KMS-11 (cell line): ENCODE results near the gene PAN2.
"Not testable (repeated sequence)": the region's sequence is repeated elsewhere in the genome, so short reads cannot be mapped to it uniquely, and the experiment has no call there.

Source experiments
- H2AFZ ChIP-seq: fragments of 200-600 bp; sonication (generic); 2 replicates; pipeline ENCODE4 v1.6.1; 2016; ENCODE audit warnings: antibody characterized with exemption, mixed run types, low read depth
- H3K27ac ChIP-seq: fragments of 200-600 bp; sonication (generic); 2 replicates; pipeline ENCODE4 v1.6.1; 2016; ENCODE audit warnings: mild to moderate bottlenecking, mixed run types
- H3K27me3 ChIP-seq: fragments of 200-600 bp; sonication (generic); 2 replicates; pipeline ENCODE4 v1.6.1; 2017; ENCODE audit warnings: mild to moderate bottlenecking, low read depth, mixed run types, moderate library complexity; ENCODE audit not compliant: insufficient read depth
- H3K36me3 ChIP-seq: fragments of 200-600 bp; sonication (generic); 2 replicates; pipeline ENCODE4 v1.6.1; 2017; ENCODE audit warnings: mild to moderate bottlenecking, mixed run types; ENCODE audit not compliant: insufficient read depth
- H3K4me1 ChIP-seq: fragments of 200-600 bp; sonication (generic); 2 replicates; pipeline ENCODE4 v1.6.1; 2016; ENCODE audit warnings: mild to moderate bottlenecking, low read depth, mixed run types; ENCODE audit not compliant: poor library complexity, severe bottlenecking
- H3K4me2 ChIP-seq: fragments of 200-600 bp; sonication (generic); 2 replicates; pipeline ENCODE4 v1.7.0; 2016; ENCODE audit warnings: mild to moderate bottlenecking, mixed run types
- H3K4me3 ChIP-seq: fragments of 200-600 bp; sonication (generic); IDR thresholded peaks from 2 replicates; pipeline ENCODE4 v1.6.1; 2017; ENCODE audit warnings: low read depth, low read length, mixed read lengths; ENCODE audit not compliant: insufficient read depth
- H3K79me2 ChIP-seq: fragments of 200-600 bp; sonication (generic); 2 replicates; pipeline ENCODE4 v1.6.1; 2016; ENCODE audit warnings: low read depth, mixed run types; ENCODE audit not compliant: insufficient read depth
- H3K9ac ChIP-seq: fragments of 200-600 bp; sonication (generic); 2 replicates; pipeline ENCODE4 v1.6.1; 2016; ENCODE audit warnings: mild to moderate bottlenecking, mixed run types
- H4K20me1 ChIP-seq: fragments of 200-600 bp; sonication (generic); 2 replicates; pipeline ENCODE4 v1.6.1; 2016; ENCODE audit warnings: mild to moderate bottlenecking, mixed run types; ENCODE audit not compliant: insufficient read depth
- TF ChIP-seq, protein P1 (sequence below): fragments of 200-600 bp; sonication (generic); conservative IDR thresholded peaks from 2 replicates; pipeline ENCODE4 v1.6.1; 2017; ENCODE audit warnings: low read depth, mild to moderate bottlenecking, antibody characterized with exemption, low read length, moderate library complexity, mixed read lengths

PAN2 gene

DNA sequence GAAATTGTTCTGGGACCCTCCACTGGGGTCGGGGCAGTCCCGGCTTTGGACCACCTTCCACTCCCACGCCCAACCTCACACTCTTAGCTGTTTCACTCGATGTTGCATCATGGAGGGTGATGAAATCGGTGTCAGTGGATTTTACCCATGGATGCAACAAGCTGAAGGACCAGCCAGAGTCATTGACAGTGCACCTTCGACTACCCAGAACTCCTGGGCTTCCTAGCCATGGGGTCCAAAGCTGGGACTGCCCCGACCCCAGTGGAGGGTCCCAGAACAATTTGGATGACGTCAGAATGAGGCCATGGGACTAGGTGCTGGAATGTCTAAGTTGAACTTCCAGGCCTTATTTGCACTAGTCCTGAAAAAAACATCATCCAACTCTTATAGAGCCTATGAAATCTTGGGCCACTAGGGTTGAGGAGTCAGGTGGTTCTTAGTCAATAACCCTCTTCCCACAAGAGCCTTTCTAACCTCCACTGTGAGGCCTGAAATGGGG, 4.0 kb upstream of the PAN2 start:
- H3K9ac ChIP-seq, result peak overlapping the region; percentile 9; the same call in 1 of the 2 replicates
- no peak overlapping the region for H3K4me3 ChIP-seq
- peak overlapping the region; percentile 40 for H2AFZ ChIP-seq
- 0 out of 2 replicates have a peak, but pooled peaks cover 3% of the 10 kb centered on the region for H3K79me2 ChIP-seq
- TF ChIP-seq, protein P1, sequence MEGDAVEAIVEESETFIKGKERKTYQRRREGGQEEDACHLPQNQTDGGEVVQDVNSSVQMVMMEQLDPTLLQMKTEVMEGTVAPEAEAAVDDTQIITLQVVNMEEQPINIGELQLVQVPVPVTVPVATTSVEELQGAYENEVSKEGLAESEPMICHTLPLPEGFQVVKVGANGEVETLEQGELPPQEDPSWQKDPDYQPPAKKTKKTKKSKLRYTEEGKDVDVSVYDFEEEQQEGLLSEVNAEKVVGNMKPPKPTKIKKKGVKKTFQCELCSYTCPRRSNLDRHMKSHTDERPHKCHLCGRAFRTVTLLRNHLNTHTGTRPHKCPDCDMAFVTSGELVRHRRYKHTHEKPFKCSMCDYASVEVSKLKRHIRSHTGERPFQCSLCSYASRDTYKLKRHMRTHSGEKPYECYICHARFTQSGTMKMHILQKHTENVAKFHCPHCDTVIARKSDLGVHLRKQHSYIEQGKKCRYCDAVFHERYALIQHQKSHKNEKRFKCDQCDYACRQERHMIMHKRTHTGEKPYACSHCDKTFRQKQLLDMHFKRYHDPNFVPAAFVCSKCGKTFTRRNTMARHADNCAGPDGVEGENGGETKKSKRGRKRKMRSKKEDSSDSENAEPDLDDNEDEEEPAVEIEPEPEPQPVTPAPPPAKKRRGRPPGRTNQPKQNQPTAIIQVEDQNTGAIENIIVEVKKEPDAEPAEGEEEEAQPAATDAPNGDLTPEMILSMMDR, result 0 out of 2 replicates have a peak, but pooled peaks have one; percentile 16
- peak overlapping the region; percentile 88 for H3K4me2 ChIP-seq
- H3K27ac ChIP-seq, result peak overlapping the region; percentile 76
- peaks cover 67% of the 10 kb centered on the region for H3K4me1 ChIP-seq
- H3K27me3 ChIP-seq, result no peaks in the 10 kb centered on the region
- no peaks in the 10 kb centered on the region for H4K20me1 ChIP-seq
- no peaks in the 10 kb centered on the region for H3K36me3 ChIP-seq

DNA sequence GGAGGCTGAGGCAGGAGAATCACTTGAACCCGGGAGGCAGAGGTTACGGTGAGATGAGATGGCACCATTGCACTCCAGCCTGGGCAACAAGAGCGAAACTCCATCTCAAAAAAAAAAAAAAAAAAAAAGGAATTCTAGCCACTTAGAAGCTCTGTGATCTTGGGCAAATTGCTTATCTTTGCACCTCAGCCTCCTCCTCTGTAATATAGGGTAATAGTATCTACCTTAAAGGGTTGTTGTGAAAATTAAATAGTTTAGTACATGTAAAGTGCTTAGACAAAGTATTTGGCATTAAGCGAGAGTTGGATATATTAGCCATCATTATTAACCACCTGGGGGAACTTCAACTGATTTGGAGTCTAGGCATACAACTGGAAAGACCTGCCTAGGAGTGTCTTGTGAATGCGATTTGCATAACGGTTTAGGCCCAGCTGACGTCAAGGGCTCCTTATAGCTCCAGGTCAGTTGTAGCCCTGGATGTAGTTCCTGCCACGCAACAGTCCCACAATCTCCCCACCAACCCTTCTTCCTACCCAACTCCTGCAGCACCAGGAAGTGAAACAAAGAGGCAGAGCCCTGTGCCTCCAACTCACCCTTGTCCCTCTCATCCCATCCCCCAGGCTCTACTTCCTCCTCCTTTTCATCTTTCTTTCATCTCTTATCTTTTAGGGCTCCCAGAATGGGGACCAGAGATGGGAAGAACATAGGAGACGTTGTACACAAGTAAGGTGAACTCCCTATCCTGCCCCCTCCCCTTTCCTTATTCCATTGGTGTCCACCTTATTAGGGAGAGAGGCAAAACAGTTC, 2.8 kb upstream of the PAN2 start:
- no peak overlapping the region for H3K27ac ChIP-seq
- no peak overlapping the region for H3K4me3 ChIP-seq
- peak overlapping the region; percentile 2; the same call in 1 of the 2 replicates for H3K4me2 ChIP-seq
- H2AFZ ChIP-seq, result no peak overlapping the region
- H3K36me3 ChIP-seq, result no peaks in the 10 kb centered on the region
- TF ChIP-seq, protein P1, result no peak
- 0 out of 2 replicates have a peak, but pooled peaks cover 5% of the 10 kb centered on the region for H3K79me2 ChIP-seq
- peaks cover 71% of the 10 kb centered on the region for H3K4me1 ChIP-seq
- H3K27me3 ChIP-seq, result no peaks in the 10 kb centered on the region
- H3K9ac ChIP-seq, result no peak overlapping the region
- H4K20me1 ChIP-seq, result no peaks in the 10 kb centered on the region

DNA sequence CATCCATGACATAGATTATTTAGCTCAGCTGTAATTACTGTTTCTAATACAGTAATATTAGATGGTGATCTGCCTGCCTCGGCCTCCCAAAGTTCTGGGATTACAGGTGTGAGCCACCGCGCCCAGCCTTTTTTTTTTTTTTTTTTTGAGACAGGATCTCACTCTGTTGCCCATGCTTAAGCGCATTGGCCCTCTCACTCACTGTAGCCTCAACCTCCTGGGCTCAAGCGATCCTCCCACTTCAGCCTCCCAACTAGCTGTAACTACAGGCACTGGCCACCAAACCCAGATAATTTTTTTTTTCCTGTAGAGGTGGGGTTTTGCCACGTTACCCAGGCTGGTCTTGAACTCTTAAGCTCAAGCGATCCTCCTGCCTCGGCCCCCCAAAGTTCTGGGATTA, 1.7 kb upstream of the PAN2 start:
- not testable (repeated sequence) for H3K27ac ChIP-seq, H3K27me3 ChIP-seq, H2AFZ ChIP-seq, H4K20me1 ChIP-seq, H3K4me3 ChIP-seq, H3K4me2 ChIP-seq, H3K36me3 ChIP-seq, H3K9ac ChIP-seq, H3K79me2 ChIP-seq
- H3K4me1 ChIP-seq, result peaks cover 65% of the 10 kb centered on the region

DNA sequence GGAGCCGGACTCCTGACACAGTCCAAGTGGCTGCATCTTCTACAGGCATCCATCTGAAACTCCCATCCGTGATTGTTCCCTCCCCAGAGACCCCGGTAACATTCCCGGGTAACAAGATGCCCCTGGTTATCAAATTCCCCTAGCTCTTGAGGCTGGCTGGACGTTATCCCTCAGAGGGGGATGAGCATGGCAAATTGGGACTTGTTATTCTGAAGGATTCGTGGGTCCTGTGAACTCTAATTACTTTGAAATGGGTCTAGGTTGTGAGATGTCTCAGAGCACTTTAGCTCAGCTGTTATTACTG, 642 bp upstream of the PAN2 start:
- Histone ChIP-seq H4K20me1 (no peaks in the 10 kb centered on the region), H3K4me2 (peak overlapping the region; percentile 72), H3K27me3 (no peaks in the 10 kb centered on the region), H3K4me1 (peaks cover 54% of the 10 kb centered on the region), H2AFZ (peak overlapping the region; percentile 90), H3K79me2 (0 out of 2 replicates have a peak, but pooled peaks cover 5% of the 10 kb centered on the region), H3K4me3 (peak overlapping the region; percentile 54), H3K9ac (peak overlapping the region; percentile 79), H3K27ac (peak overlapping the region; percentile 78), H3K36me3 (no peaks in the 10 kb centered on the region)
- TF ChIP-seq, protein P1, result peak; percentile 20; the same call in 1 of the 2 replicates

DNA sequence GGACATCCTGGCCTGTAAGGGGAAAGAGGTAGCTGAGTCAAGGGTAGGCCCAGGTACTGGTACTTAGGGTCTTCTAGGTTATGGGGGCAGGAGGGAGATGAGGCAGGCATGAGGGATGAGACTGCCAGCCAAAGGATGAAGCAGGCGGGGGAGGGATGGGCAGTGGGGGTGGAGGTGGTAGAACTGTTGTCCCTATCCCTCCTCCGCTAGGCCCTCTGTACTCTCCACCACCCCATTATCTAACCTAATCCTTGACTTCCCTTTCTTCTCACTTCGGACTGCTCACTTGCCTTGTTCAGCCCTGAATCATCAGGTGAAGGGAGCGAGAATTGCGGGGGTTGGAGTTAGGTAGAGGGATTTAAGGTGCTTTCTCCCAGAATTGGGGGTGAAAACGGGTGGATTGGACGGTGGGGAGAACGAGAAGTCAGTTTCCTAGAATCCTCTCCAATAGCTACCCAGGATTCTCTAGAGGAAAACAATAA, 562 bp downstream of the PAN2 start:
- peak overlapping the region; percentile 90 for H2AFZ ChIP-seq
- TF ChIP-seq, protein P1, result no peak
- H3K4me3 ChIP-seq, result peak overlapping the region; percentile 72
- no peaks in the 10 kb centered on the region for H4K20me1 ChIP-seq
- peak overlapping the region; percentile 78 for H3K27ac ChIP-seq
- H3K4me2 ChIP-seq, result peak overlapping the region; percentile 97
- peaks cover 42% of the 10 kb centered on the region for H3K4me1 ChIP-seq
- no peaks in the 10 kb centered on the region for H3K36me3 ChIP-seq
- H3K9ac ChIP-seq, result peak overlapping the region; percentile 79
- 0 out of 2 replicates have a peak, but pooled peaks cover 5% of the 10 kb centered on the region for H3K79me2 ChIP-seq
- H3K27me3 ChIP-seq, result no peaks in the 10 kb centered on the region
